HG03108 (cell line): ENCODE results near the gene NOP53.
"Not testable (repeated sequence)": the region's sequence is repeated elsewhere in the genome, so short reads cannot be mapped to it uniquely, and the experiment has no call there.

Experiments used
- ATAC-seq: cut with Tn5 transposase; IDR thresholded peaks from one replicate; pipeline ENCODE4 v1.9.1; 2021; ENCODE audit warnings: moderate library complexity; ENCODE audit not compliant: unreplicated experiment

NOP53 gene

DNA sequence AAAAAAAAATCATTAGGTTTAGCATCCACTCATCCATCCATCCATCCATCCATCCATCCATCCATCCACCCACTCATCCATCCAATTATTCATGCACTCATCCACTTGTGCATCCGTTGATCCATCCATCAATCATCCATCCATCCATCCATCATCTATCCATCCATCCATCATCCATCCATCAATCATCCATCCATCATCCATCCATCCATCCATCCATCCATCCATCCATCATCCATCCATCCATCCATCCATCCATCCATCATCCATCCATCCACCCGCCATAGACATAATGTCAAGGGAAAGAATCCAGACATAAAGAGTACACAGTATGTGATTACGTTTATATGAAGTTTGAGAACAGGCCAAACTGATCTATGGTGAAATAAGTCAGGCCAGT, 24.2 kb downstream of the NOP53 start:
- ATAC-seq = no peak

- ATAC-seq = not testable (repeated sequence)
Observed at GRCh38 chr19:47771291-47771690, 25.9 kb downstream of the NOP53 start.

GRCh38 chr19:47776568-47776967, 31.2 kb downstream of the NOP53 start:
- ATAC-seq = no peak

- ATAC-seq = not testable (repeated sequence)
Observed at GRCh38 chr19:47777245-47778048, 32.1 kb downstream of the NOP53 start.

DNA sequence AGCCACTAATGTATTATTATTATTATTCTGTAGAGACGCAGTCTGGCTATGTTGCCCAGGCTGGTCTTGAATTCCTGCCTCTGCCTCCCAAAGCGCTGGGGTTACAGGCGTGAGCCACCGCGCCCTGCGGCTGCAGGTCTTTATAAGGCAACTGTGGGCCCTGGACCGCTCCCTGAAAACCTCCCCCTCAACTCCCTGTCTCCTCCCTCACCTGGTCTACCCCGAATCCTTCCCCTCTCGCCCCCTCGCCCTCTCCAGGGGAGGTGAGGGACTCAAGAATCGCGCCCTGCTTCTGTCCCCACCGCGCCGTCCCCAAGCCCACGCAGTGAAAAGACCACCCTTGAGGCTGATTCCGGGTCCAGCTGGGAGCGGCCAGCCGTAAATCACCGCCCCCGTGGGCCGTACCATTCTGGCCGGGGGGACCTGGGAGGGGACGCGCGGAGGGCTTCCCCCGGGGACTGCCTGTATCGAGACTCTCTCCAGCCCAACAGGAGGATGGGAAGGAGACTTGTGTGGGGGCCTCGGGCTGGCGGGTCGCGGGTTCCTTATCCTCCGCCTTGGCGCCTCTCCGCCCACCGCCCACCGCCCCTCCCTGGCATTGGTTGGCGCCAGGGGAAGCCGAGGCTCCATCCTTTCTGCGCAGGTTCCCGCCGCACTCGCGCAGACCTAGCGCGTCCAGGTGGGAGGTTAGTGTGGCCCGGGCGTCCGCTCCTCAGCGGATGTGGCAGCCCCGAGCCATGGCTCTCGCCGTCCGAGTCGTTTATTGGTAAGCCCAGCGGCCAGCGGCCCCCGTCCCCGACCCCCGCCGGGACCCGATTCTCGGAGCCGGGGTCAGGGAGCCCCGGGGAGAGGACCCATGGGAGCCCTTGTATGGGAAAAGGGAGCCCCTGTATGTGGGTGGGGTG, 33.0 kb downstream of the NOP53 start, which contains the start of gene SELENOW:
SELENOW (plus strand) TSS at position 655 of the 905 bp plus-strand sequence; CDS start at position 738, 83 bp downstream.
- peak; percentile 88 for ATAC-seq

GRCh38 chr19:47778954-47779351, 33.6 kb downstream of the NOP53 start:
- ATAC-seq = no peak

- no peak for ATAC-seq
Observed at GRCh38 chr19:47779524-47780214, 34.3 kb downstream of the NOP53 start.

GRCh38 chr19:47780215-47780551, 34.8 kb downstream of the NOP53 start:
- ATAC-seq = no peak

DNA sequence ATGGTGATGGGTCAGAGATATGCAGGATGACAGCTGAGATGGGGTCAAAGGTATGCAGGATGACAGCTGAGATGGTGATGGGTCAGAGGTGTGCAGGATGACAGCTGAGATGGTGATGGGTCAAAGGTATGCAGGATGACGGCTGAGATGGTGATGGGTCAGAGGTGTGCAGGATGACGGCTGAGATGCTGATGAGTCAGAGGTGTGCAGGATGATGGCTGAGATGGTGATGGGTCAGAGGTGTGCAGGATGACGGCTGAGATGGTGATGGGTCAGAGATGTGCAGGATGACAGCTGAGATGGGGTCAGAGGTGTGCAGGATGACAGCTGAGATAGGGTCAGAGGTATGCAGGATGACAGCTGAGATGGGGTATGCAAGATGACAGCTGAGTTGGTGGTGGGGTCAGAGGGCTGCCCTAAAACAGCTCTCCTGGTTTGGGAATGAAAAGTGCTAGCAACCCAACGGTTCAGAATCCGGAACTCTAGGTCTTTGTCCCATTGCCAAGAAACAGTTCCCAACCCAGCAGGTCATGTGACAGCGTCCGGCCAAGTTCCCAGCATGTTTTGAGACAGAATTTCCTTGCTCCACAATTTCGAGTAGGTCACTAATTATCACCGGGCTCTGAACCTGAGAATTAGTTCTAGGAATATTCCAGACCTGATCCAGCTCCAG, 36.4 kb downstream of the NOP53 start:
- no peak for ATAC-seq

- ATAC-seq = no peak
Observed at GRCh38 chr19:47786566-47786965, 41.2 kb downstream of the NOP53 start.

DNA sequence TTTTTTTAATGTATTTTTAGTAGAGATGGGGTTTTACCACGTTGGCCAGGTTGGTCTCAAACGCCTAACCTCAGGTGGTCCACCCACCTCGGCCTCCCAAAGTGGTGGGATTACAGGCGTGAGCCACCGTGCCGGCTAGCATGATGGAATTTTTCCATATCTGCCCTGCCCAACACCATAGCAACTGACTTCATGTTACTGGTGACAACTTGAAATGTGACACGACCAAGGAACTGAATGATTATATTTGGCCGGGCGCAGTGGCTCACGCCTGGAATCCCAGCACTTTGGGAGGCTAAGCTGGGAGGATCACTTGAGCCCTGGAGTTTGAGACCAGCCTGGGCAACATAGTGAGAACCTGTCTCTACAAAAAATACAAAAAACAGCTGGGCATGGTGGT, 42.0 kb downstream of the NOP53 start:
- not testable (repeated sequence) for ATAC-seq

DNA sequence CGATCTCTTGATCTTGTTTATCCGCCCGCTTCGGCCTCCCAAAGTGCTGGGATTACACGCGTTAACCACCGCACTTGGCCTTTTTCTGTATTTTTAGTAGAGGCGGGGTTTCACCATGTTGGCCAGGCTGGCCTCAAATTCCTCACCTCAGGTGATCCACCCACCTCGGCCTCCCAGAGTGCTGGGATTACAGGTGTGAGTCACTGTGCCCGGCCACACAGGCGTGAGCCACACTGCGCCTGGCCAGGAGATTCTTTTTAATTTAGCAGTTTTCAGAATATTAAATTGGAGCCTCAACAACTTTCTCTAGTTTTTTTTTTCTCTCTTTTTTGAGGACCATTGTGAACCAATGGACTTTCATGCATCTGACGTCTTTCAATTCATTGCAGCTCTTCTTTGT, 44.5 kb downstream of the NOP53 start:
- ATAC-seq = not testable (repeated sequence)

- ATAC-seq = no peak
Observed at GRCh38 chr19:47790398-47790814, 45.1 kb downstream of the NOP53 start.

DNA sequence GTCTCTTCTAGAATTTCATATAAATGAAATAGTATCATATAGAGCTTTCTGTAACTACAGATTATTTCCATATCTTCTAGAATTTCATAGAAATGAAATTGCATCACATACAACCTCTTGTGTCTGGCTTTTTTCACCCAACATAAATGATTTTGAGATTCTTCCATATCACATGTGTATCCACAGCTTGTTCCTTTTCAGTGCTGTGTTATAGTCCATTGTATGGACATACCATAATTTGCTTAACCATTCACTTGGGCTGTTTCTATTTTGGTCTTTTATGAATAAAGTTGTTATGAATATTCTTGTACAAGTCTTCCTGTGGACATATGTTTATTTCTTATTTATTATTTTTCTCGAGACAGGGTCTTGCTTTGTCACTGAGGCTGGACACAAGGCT, 47.3 kb downstream of the NOP53 start:
- ATAC-seq = no peak

DNA sequence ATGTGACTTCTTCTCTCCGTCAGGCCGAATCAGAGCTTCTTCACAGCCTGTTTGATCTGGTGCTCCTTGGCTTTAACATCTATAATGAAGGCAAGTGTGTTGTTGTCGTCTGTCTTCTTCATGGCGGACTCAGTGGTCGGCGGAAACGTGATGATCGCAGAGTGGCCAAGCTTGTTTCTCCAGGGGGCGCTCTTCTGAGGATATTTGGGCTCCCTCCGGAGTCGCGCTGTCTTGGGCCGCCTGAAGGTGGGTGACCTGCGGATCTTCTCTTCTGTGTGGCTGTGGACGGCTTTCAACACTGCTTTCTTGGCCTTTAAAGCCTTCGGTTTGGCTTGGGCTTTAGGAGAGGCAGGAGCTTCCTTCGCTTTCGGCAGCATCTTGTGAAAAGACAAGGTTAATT, 49.2 kb downstream of the NOP53 start:
- ATAC-seq = no peak

- no peak for ATAC-seq
Observed at GRCh38 chr19:47796785-47797184, 51.4 kb downstream of the NOP53 start.

GRCh38 chr19:47797996-47798903, 52.9 kb downstream of the NOP53 start:
- no peak for ATAC-seq

DNA sequence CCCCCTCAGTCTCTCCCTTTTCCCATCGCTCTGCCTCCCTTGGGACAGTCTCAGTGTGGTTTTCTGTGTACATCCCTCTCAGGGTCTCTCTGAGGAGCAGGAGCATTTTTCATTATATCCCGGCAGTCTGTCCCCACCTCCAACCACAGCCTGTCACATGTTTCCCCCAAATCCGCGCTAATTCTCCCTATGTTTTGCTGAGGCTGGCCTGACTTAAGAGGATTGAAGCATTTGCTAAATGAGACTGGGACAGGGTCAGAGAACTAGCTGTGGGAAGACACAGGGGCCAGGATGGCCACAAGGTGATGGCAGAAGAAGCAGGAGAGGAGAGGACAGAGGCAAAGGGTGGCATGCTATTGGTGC, 53.5 kb downstream of the NOP53 start:
- ATAC-seq = no peak

GRCh38 chr19:47801270-47801669, 55.9 kb downstream of the NOP53 start:
- no peak for ATAC-seq

DNA sequence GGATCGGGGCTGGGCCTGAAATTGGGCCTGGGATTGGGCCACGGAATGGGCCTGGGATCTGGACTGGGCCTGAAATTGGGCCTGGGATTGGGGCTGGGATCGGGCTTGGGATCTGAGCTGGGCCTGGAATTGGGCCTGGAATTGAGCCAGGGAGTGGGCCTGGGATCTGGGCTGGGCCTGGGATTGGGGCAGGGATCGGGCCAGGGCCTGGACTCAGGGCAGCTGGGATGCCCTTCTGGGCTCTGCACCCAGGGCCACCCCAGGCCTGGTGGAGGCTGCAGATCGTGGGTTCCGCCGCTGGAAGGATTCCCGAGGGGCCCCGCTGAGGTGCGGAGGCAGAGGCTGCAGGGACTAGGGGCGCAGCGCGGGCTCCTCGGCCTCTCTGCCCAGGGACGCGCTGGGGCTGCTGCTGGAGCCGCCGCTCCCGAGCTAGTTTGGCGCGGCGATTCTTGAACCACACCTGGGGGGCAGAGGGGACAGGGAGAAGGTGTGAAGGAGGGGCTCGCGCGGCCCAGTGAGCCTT, 57.2 kb downstream of the NOP53 start:
- ATAC-seq = no peak
